ENCODE data around the gene CLHC1. TPM values are rescaled to one million over a fixed set of nuclear protein-coding genes. Genes with fewer than 3 reads are reported as not detected.
A peak's percentile ranks its signal among the peaks of the same experiment; 100 is the strongest.

Gene CLHC1
- total and polyA plus RNA-seq, 12 donors: 4.7 to 21.3 (median 10.5) TPM

GRCh38 chr2:55142518-55142917 lies 89.6 kb downstream of the CLHC1 start:
- intact Hi-C loops (cut with DNase I): no loop called here
- 86 to 95% (median 91%) methylated on average over 2 of the region's 2 CpGs for WGBS, 4 donors

GRCh38 chr2:55141572-55142413 lies 90.3 kb downstream of the CLHC1 start:
- TF ChIP-seq CTCF (IDR thresholded peaks at IDR 0.05) (no peak), POLR2A (IDR thresholded peaks at IDR 0.05) (no peak)
- H3K4me3 ChIP-seq: no peak overlapping the region
- peaks cover 0 to 12% of the 10 kb centered on the region in 2 donors for H3K4me1 ChIP-seq (replicated peaks in 1 of 2)
- H3K27me3 ChIP-seq: no peaks in the 10 kb centered on the region
- H3K9me3 ChIP-seq (replicated peaks in 1 of 3): no peaks in the 10 kb centered on the region
- intact Hi-C loops (cut with DNase I): no loop called here
- H3K27ac ChIP-seq: no peak overlapping the region
- no peaks in the 10 kb centered on the region for H3K36me3 ChIP-seq (replicated peaks in 1 of 2)
- 77 to 88% (median 85%) methylated on average over 9 of the region's 9 CpGs for WGBS, 4 donors
- peak in 1 of 7 donors; percentile 43 for DNase-seq

More at GRCh38 chr2:55142518-55142917, 89.6 kb downstream of the CLHC1 start:
- Histone ChIP-seq H3K9me3 (replicated peaks in 1 of 3) (no peaks in the 10 kb centered on the region), H3K36me3 (replicated peaks in 1 of 2) (no peaks in the 10 kb centered on the region), H3K4me3 (no peak overlapping the region), H3K27me3 (no peaks in the 10 kb centered on the region), H3K27ac (no peak overlapping the region), H3K4me1 (replicated peaks in 1 of 2) (peaks cover 0 to 12% of the 10 kb centered on the region in 2 donors)
- no peak for DNase-seq
- TF ChIP-seq CTCF (IDR thresholded peaks at IDR 0.05): no peak
- no peak for TF ChIP-seq POLR2A (IDR thresholded peaks at IDR 0.05)

GRCh38 chr2:55140316-55141219 lies 91.5 kb downstream of the CLHC1 start:
- Histone ChIP-seq H3K36me3 (replicated peaks in 1 of 2) (no peaks in the 10 kb centered on the region), H3K9me3 (replicated peaks in 1 of 3) (no peaks in the 10 kb centered on the region), H3K4me1 (replicated peaks in 1 of 2) (peaks cover 0 to 15% of the 10 kb centered on the region in 2 donors), H3K4me3 (no peak overlapping the region), H3K27ac (no peak overlapping the region), H3K27me3 (no peaks in the 10 kb centered on the region)
- TF ChIP-seq POLR2A (IDR thresholded peaks at IDR 0.05) (no peak), CTCF (IDR thresholded peaks at IDR 0.05) (no peak)
- no peak for DNase-seq
- 89 to 94% (median 91%) methylated on average over 8 of the region's 8 CpGs for WGBS, 4 donors
- intact Hi-C loops (cut with DNase I): no loop called here

GRCh38 chr2:55139305-55139704 lies 92.8 kb downstream of the CLHC1 start:
- H3K27me3 ChIP-seq: no peaks in the 10 kb centered on the region
- no peaks in the 10 kb centered on the region for H3K9me3 ChIP-seq (replicated peaks in 1 of 3)
- H3K4me3 ChIP-seq: no peak overlapping the region
- no peak overlapping the region for H3K27ac ChIP-seq
- no peak for DNase-seq
- peaks cover 0 to 22% of the 10 kb centered on the region in 2 donors for H3K4me1 ChIP-seq (replicated peaks in 1 of 2)
- intact Hi-C loops (cut with DNase I): no loop called here
- no peaks in the 10 kb centered on the region for H3K36me3 ChIP-seq (replicated peaks in 1 of 2)
- no peak for TF ChIP-seq CTCF (IDR thresholded peaks at IDR 0.05)
- no peak for TF ChIP-seq POLR2A (IDR thresholded peaks at IDR 0.05)
- WGBS, 4 donors: 81 to 90% (median 87%) methylated on average over 3 of the region's 3 CpGs
